MCF 10A (cell line): ENCODE data around the gene ADSL. TPM values are rescaled to one million over a fixed set of nuclear protein-coding genes. Genes with fewer than 3 reads are reported as not detected.

Source experiments
- BruUV-seq: library from RNA; stranded (reverse); fragments of 400-500 nt; replicated peaks from 2 replicates; lab custom pipeline; 2021; lab: Mats Ljungman, UMichigan
- CTCF ChIA-PET: fragments of 300-600 bp; sonication (Branson Sonifier 250); formaldehyde crosslinking; extraction: SDS; loops from one replicate; lab custom pipeline; 2021; ENCODE audit warnings: antibody characterized with exemption, inconsistent platforms; lab: Yijun Ruan, JAX
- POLR2A ChIA-PET: fragments of 300-600, 350-650 bp; sonication (Branson Sonifier 250); formaldehyde crosslinking; extraction: SDS; loops from one replicate; lab custom pipeline; 2020; ENCODE audit warnings: antibody characterized with exemption, inconsistent platforms; lab: Yijun Ruan, JAX
- DNase-seq: peaks from one replicate; pipeline ENCODE4 v3.0.0-alpha.2; 2018; ENCODE audit not compliant: unreplicated experiment
- H3K27ac Mint-ChIP-seq: one replicate; pipeline ENCODE4 v1.8.0; 2022; ENCODE audit warnings: mild to moderate bottlenecking, low read depth, mixed read lengths; ENCODE audit not compliant: unreplicated experiment
- H3K27me3 Mint-ChIP-seq: one replicate; pipeline ENCODE4 v1.8.0; 2022; ENCODE audit warnings: mixed read lengths; ENCODE audit not compliant: insufficient read depth, unreplicated experiment
- H3K36me3 Mint-ChIP-seq: one replicate; pipeline ENCODE4 v1.8.0; 2022; ENCODE audit warnings: mild to moderate bottlenecking, moderate library complexity, mixed read lengths; ENCODE audit not compliant: insufficient read depth, unreplicated experiment
- H3K4me1 Mint-ChIP-seq: one replicate; pipeline ENCODE4 v1.8.0; 2022; ENCODE audit warnings: mixed read lengths; ENCODE audit not compliant: insufficient read depth, unreplicated experiment
- H3K4me3 Mint-ChIP-seq: one replicate; pipeline ENCODE4 v1.8.0; 2022; ENCODE audit warnings: mild to moderate bottlenecking, moderate library complexity, mixed read lengths; ENCODE audit not compliant: unreplicated experiment
- H3K9me3 Mint-ChIP-seq: one replicate; pipeline ENCODE4 v1.8.0; 2022; ENCODE audit warnings: mixed read lengths; ENCODE audit not compliant: unreplicated experiment
- intact Hi-C: fragments of 100-400 bp; cut with micrococcal nuclease; formaldehyde crosslinking; loops from 2 replicates; pipeline ENCODE4 v1.14.1; 2022
- total RNA-seq: library from RNA; stranded (reverse); gene quantifications from 2 replicates; pipeline ENCODE4 v1.2.3, GENCODE V29; 2022
- TF ChIP-seq, protein P1 (sequence below): fragments of 200-600 bp; IDR thresholded peaks from one replicate; pipeline ENCODE4 v1.8.0; 2022; ENCODE audit warnings: antibody characterized with exemption, mild to moderate bottlenecking; ENCODE audit not compliant: unreplicated experiment

Gene ADSL
- total RNA-seq, 1 experiment from 2014 or later, result 129 TPM

- Mint-ChIP-seq H3K4me3 (no peak overlapping the region), H3K4me1 (peaks cover 17% of the 10 kb centered on the region), H3K27me3 (no peaks in the 10 kb centered on the region), H3K36me3 (peaks cover 84% of the 10 kb centered on the region), H3K27ac (no peak overlapping the region), H3K9me3 (no peaks in the 10 kb centered on the region)
- TF ChIP-seq, protein P1, sequence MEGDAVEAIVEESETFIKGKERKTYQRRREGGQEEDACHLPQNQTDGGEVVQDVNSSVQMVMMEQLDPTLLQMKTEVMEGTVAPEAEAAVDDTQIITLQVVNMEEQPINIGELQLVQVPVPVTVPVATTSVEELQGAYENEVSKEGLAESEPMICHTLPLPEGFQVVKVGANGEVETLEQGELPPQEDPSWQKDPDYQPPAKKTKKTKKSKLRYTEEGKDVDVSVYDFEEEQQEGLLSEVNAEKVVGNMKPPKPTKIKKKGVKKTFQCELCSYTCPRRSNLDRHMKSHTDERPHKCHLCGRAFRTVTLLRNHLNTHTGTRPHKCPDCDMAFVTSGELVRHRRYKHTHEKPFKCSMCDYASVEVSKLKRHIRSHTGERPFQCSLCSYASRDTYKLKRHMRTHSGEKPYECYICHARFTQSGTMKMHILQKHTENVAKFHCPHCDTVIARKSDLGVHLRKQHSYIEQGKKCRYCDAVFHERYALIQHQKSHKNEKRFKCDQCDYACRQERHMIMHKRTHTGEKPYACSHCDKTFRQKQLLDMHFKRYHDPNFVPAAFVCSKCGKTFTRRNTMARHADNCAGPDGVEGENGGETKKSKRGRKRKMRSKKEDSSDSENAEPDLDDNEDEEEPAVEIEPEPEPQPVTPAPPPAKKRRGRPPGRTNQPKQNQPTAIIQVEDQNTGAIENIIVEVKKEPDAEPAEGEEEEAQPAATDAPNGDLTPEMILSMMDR, result no peak
- intact Hi-C loops, result no loop called here
- CTCF ChIA-PET, result interaction anchor here (0.6 to 1.0 kb wide), 4 partner anchors 11 to 825 kb away, joined by 3 to 5 read pairs (median 3); no protein-coding TSS in a partner anchor
- DNase-seq, result peak; percentile 79
- TSS peak; percentile 53 for BruUV-seq
- POLR2A ChIA-PET, result interaction anchor here (0.6 to 0.8 kb wide), 3 partner anchors 18 to 234 kb away, joined by 3 to 4 read pairs (median 4); no protein-coding TSS in a partner anchor
Measured at GRCh38 chr22:40410272-40410671, 64.0 kb downstream of the ADSL start.

- CTCF ChIA-PET, result interaction anchor here (0.6 to 1.0 kb wide), 3 partner anchors 12 to 824 kb away, joined by 3 read pairs; no protein-coding TSS in a partner anchor
- H3K4me1 Mint-ChIP-seq, result peaks cover 23% of the 10 kb centered on the region
- no TSS peak for BruUV-seq
- H3K27ac Mint-ChIP-seq, result no peak overlapping the region
- no peaks in the 10 kb centered on the region for H3K27me3 Mint-ChIP-seq
- intact Hi-C loops, result no loop called here
- POLR2A ChIA-PET, result interaction anchor here (0.8 kb wide), 1 partner anchor 234 kb away, joined by 3 read pairs; no protein-coding TSS in a partner anchor
- H3K4me3 Mint-ChIP-seq, result no peak overlapping the region
- TF ChIP-seq, protein P1, result no peak
- DNase-seq, result no peak
- H3K9me3 Mint-ChIP-seq, result no peaks in the 10 kb centered on the region
- peaks cover 88% of the 10 kb centered on the region for H3K36me3 Mint-ChIP-seq
Measured at GRCh38 chr22:40410731-40411505, 64.6 kb downstream of the ADSL start.

DNA sequence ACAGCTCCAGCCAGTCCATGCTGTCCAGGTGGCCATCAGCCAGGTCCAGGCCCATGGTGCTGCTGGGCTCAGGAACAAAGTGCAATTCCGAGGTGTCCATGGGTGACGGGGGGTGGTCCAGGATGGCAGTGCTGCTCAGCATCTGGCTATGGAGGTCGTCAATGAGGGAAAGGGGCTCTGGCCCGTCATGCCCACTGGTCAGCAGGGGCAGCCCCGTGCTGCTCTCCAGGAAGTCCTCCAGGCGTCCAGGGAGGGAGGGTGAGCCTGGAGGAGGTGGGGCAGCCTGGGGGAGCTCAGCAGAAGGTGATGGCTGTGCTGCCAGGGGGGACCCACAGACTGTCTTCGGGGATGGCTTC is 65.2 kb downstream of the ADSL start:
- Mint-ChIP-seq H3K4me3 (no peak overlapping the region), H3K4me1 (peaks cover 29% of the 10 kb centered on the region), H3K9me3 (no peaks in the 10 kb centered on the region), H3K27ac (no peak overlapping the region), H3K27me3 (no peaks in the 10 kb centered on the region), H3K36me3 (peaks cover 90% of the 10 kb centered on the region)
- DNase-seq, result no peak
- ChIA-PET POLR2A (interaction anchor here (0.9 kb wide), 1 partner anchor 9 kb away, joined by 3 read pairs; no protein-coding TSS in a partner anchor), CTCF (interaction anchor here (1.0 kb wide), 1 partner anchor 13 kb away, joined by 3 read pairs; no protein-coding TSS in a partner anchor)
- BruUV-seq, result no TSS peak
- TF ChIP-seq, protein P1, result no peak
- intact Hi-C loops, result no loop called here

DNA sequence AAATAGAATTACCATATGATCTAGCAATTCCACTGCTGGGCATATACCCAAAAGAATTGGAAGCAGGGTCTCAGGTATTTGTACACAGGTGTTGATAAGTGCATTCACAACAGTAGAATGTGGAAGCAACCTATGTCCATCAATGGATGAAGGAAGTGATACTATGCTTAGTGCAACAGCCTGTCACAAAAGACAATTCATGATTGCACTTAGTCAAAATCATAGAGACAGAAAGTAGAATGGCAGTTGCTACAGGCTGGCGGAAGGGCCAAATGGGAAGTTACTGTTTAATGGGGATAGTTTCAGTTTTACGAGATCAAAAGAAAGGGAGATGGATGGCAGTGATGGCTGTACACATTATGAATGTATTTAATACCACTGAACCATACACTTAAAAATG is 66.1 kb downstream of the ADSL start:
- peaks cover 30% of the 10 kb centered on the region for H3K4me1 Mint-ChIP-seq
- ChIA-PET POLR2A (interaction anchor here (0.6 to 0.9 kb wide), 3 partner anchors 8 to 33 kb away, joined by 3 read pairs; no protein-coding TSS in a partner anchor), CTCF (interaction anchor here (0.6 to 0.7 kb wide), 2 partner anchors 215 to 920 kb away, joined by 3 to 4 read pairs; no protein-coding TSS in a partner anchor)
- TF ChIP-seq, protein P1, result no peak
- intact Hi-C loops, result no loop called here
- DNase-seq, result no peak
- H3K9me3 Mint-ChIP-seq, result no peaks in the 10 kb centered on the region
- H3K4me3 Mint-ChIP-seq, result no peak overlapping the region
- no TSS peak for BruUV-seq
- H3K27ac Mint-ChIP-seq, result no peak overlapping the region
- peaks cover 90% of the 10 kb centered on the region for H3K36me3 Mint-ChIP-seq
- no peaks in the 10 kb centered on the region for H3K27me3 Mint-ChIP-seq
